ENCODE data around the gene SPIRE1. TPM values are rescaled to one million over a fixed set of nuclear protein-coding genes. Genes with fewer than 3 reads are reported as not detected.

Gene SPIRE1
- total RNA-seq, 1 experiment from 2014 or later = 16.6 TPM

- WGBS (ENCODE audit: extremely low coverage, insufficient read length, low lambda C conversion rate) = no CpG with 5 or more reads among the region's 3 CpGs
- Histone ChIP-seq H2AFZ (ENCODE audit: low read length) (no peak overlapping the region), H3K27me3 (ENCODE audit: insufficient read depth, low read length) (no peaks in the 10 kb centered on the region), H2BK120ac (ENCODE audit: low read depth, low read length, poor library complexity, severe bottlenecking) (no peak overlapping the region), H3K9ac (ENCODE audit: extremely low read depth, insufficient read length, low read length) (no peak overlapping the region), H4K20me1 (ENCODE audit: control insufficient read depth, insufficient read depth, insufficient read length) (no peaks in the 10 kb centered on the region), H3K56ac (ENCODE audit: insufficient read length, low read depth, low read length) (no peak overlapping the region), H3K4me2 (ENCODE audit: insufficient read depth, insufficient read length, low read length) (no peak overlapping the region), H3K9me3 (ENCODE audit: control insufficient read depth, low read depth, low read length) (no peaks in the 10 kb centered on the region), H3K14ac (ENCODE audit: insufficient read depth, low read length) (no peak overlapping the region), H3T11ph (ENCODE audit: low read length) (no peak overlapping the region), H3K4me1 (ENCODE audit: insufficient read depth, low read length) (no peaks in the 10 kb centered on the region), H3K79me2 (ENCODE audit: insufficient read depth, low read length) (no peaks in the 10 kb centered on the region), H2BK15ac (ENCODE audit: low read depth, low read length) (no peak overlapping the region), H4K5ac (ENCODE audit: insufficient read length, low read depth, low read length) (no peak overlapping the region), H2BK5ac (ENCODE audit: insufficient read length, low read length) (no peak overlapping the region), H3K18ac (ENCODE audit: insufficient read length, low read depth, low read length) (no peak overlapping the region), H3K23me2 (ENCODE audit: insufficient read length, low read depth, low read length, poor library complexity, severe bottlenecking) (no peaks in the 10 kb centered on the region), H3K4ac (ENCODE audit: low read depth, low read length) (no peak overlapping the region), H2AK5ac (ENCODE audit: insufficient read length, low read length) (no peak overlapping the region), H4K8ac (replicated peaks; ENCODE audit: insufficient read length, low read depth, low read length) (no peak overlapping the region), H3K23ac (ENCODE audit: insufficient read length, low read depth, low read length) (no peak overlapping the region), H2BK20ac (ENCODE audit: low read depth, low read length, poor library complexity, severe bottlenecking) (no peak overlapping the region), H3K27ac (ENCODE audit: insufficient read length, low read depth, low read length) (no peak overlapping the region), H4K91ac (ENCODE audit: insufficient read length, low read depth, low read length) (no peak overlapping the region), H3K79me1 (ENCODE audit: insufficient read depth, low read depth, low read length, poor library complexity, severe bottlenecking) (no peaks in the 10 kb centered on the region), H2BK12ac (ENCODE audit: insufficient read length, low read depth, low read length) (no peak overlapping the region)
- H3K36me3 Mint-ChIP-seq (ENCODE audit: insufficient read depth in 1 of 3, low read depth in 3 of 3) = peaks cover 3 to 17% (median 14%) of the 10 kb centered on the region in 3 experiments
- no peaks in the 10 kb centered on the region; a peak in 1 of 4 replicates for H3K4me1 Mint-ChIP-seq
- H3K27me3 Mint-ChIP-seq (ENCODE audit: low read depth) = no peaks in the 10 kb centered on the region; the same call in 1 of the 2 replicates
- no peak overlapping the region for H3K4me3 Mint-ChIP-seq
- no peak for DNase-seq
- no peak overlapping the region for H3K27ac Mint-ChIP-seq
- no peak for TF ChIP-seq CTCF (conservative IDR thresholded peaks at IDR 0.05)
- peaks cover 8 to 17% of the 10 kb centered on the region in 2 experiments for H3K9me3 Mint-ChIP-seq
These were observed 114.2 kb downstream of the SPIRE1 start for GRCh38 chr18:12543697-12544096.

Data from H9 (cell line).